Erythroblast (primary cell): Measurements from ENCODE around the gene GPANK1.

Experiments
- GATA1 ChIP-seq: IDR thresholded peaks from 2 replicates; pipeline ENCODE4 v1.6.1; 2011; ENCODE audit warnings: low read depth, mild to moderate bottlenecking, control low read depth, low read length, moderate library complexity
- POLR2A ChIP-seq: IDR thresholded peaks from 2 replicates; pipeline ENCODE4 v1.6.1; 2011; ENCODE audit warnings: mild to moderate bottlenecking, low read length

DNA sequence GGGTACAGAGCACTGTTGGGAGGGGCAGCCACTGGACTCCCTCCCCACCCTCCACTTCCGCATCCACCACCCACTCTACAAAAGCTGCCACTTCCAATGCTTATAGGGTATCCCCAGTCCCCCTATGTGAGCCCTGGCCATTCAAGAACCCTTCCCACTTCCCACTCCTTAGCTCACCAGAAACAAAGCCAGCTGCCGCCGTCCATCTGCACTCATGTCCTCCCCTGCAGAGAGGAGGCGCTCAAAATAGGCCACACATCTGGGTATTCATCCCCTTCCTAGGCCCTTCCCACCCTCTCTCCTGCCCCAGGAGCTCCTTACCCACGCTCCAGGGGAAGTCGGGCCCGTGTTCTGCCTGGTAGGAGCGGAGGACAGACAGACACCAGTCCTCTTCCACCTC, 22.5 kb upstream of the GPANK1 start:
- TF ChIP-seq POLR2A (no peak), GATA1 (no peak)
